ENCODE results near the gene ZDHHC24.
"Not testable (repeated sequence)": the region's sequence is repeated elsewhere in the genome, so short reads cannot be mapped to it uniquely, and the experiment has no call there.

ZDHHC24 gene

DNA sequence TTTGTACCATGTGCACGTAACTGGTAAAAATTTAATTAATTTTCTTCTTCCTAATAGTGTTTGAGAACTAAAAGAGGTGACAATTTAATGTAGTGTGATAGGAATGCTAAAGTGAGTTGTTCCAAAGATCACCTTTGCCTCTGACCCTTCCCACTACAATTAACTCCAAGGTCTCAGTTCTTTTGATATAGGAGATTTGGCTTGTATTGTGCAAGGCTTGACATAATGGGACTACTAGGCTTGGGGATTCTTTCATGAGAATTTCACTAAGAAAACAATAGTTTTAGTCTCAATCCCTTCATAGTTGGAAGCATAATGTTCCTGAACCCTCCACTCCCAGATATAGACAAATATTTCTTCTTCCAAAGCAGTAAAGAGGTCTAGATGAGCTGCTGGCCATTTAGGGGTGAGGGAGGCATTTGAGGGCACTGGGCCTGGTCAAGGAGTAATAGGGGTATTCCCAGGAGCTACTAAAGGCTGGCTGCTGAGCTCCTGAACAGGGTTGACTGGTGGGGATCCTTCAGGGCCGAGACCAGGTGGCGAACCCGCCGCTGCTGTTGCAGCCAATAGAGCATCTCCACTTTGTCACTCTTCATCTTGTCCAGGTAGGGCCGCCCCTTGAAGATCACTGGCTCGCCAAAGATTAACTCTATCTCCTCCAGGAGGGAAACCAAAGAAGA, 44.3 kb upstream of the ZDHHC24 start:
- no peak overlapping the region for H3K4me3 ChIP-seq (ENCODE audit: low read length, poor library complexity, severe bottlenecking)
- H3F3A ChIP-seq (ENCODE audit: low read depth): no peaks in the 10 kb centered on the region
- H3K79me2 ChIP-seq (ENCODE audit: insufficient read depth, low read length): peaks cover 10% of the 10 kb centered on the region; the same call in 1 of the 2 replicates
- H2AFZ ChIP-seq (ENCODE audit: low read length): no peak overlapping the region
- no peak for TF ChIP-seq CTCF (conservative IDR thresholded peaks at IDR 0.05; ENCODE audit: low read length)
- TF ChIP-seq EZH2phosphoT487 (IDR thresholded peaks at IDR 0.05; ENCODE audit: borderline replicate concordance): no peak
- H3K36me3 ChIP-seq (ENCODE audit: insufficient read depth, low read length): no peaks in the 10 kb centered on the region
- no peaks in the 10 kb centered on the region for H3K27me3 ChIP-seq (ENCODE audit: insufficient read depth, low read length, poor library complexity, severe bottlenecking)
- no peak overlapping the region for H3K9ac ChIP-seq (ENCODE audit: low read depth, low read length, poor library complexity, severe bottlenecking)
- H3K4me1 ChIP-seq (ENCODE audit: insufficient read depth, low read length, poor library complexity, severe bottlenecking): peaks cover 14% of the 10 kb centered on the region
- H4K20me1 ChIP-seq (ENCODE audit: insufficient read depth, low read length, poor library complexity, severe bottlenecking): no peaks in the 10 kb centered on the region
- H3K9me2 ChIP-seq (replicated peaks; ENCODE audit: low read depth, low read length): no peaks in the 10 kb centered on the region
- no peak overlapping the region for H3K4me2 ChIP-seq (ENCODE audit: low read depth, low read length, poor library complexity, severe bottlenecking)
- H3K9me3 ChIP-seq (ENCODE audit: insufficient read depth, low read depth, low read length): no peaks in the 10 kb centered on the region

- not testable (repeated sequence) for H3K4me2 ChIP-seq (ENCODE audit: low read depth, low read length, poor library complexity, severe bottlenecking); H4K20me1 ChIP-seq (ENCODE audit: insufficient read depth, low read length, poor library complexity, severe bottlenecking); H3K4me1 ChIP-seq (ENCODE audit: insufficient read depth, low read length, poor library complexity, severe bottlenecking); H3K79me2 ChIP-seq (ENCODE audit: insufficient read depth, low read length); H3K27me3 ChIP-seq (ENCODE audit: insufficient read depth, low read length, poor library complexity, severe bottlenecking); H2AFZ ChIP-seq (ENCODE audit: low read length); H3K9me3 ChIP-seq (ENCODE audit: insufficient read depth, low read depth, low read length); H3K36me3 ChIP-seq (ENCODE audit: insufficient read depth, low read length); H3K9ac ChIP-seq (ENCODE audit: low read depth, low read length, poor library complexity, severe bottlenecking); H3K4me3 ChIP-seq (ENCODE audit: low read length, poor library complexity, severe bottlenecking); H3K9me2 ChIP-seq (replicated peaks; ENCODE audit: low read depth, low read length); H3F3A ChIP-seq (ENCODE audit: low read depth)
Measured at GRCh38 chr11:66589315-66589714, 43.5 kb upstream of the ZDHHC24 start.

GRCh38 chr11:66586136-66586535, 40.3 kb upstream of the ZDHHC24 start:
- TF ChIP-seq CTCF (conservative IDR thresholded peaks at IDR 0.05; ENCODE audit: low read length) (no peak), EZH2phosphoT487 (IDR thresholded peaks at IDR 0.05; ENCODE audit: borderline replicate concordance) (no peak)
- Histone ChIP-seq H3F3A (ENCODE audit: low read depth) (no peaks in the 10 kb centered on the region), H3K36me3 (ENCODE audit: insufficient read depth, low read length) (no peaks in the 10 kb centered on the region), H3K79me2 (ENCODE audit: insufficient read depth, low read length) (no peaks in the 10 kb centered on the region), H3K9me2 (replicated peaks; ENCODE audit: low read depth, low read length) (no peaks in the 10 kb centered on the region), H2AFZ (ENCODE audit: low read length) (no peak overlapping the region), H4K20me1 (ENCODE audit: insufficient read depth, low read length, poor library complexity, severe bottlenecking) (no peaks in the 10 kb centered on the region), H3K4me3 (ENCODE audit: low read length, poor library complexity, severe bottlenecking) (no peak overlapping the region), H3K4me2 (ENCODE audit: low read depth, low read length, poor library complexity, severe bottlenecking) (no peak overlapping the region), H3K9ac (ENCODE audit: low read depth, low read length, poor library complexity, severe bottlenecking) (no peak overlapping the region), H3K9me3 (ENCODE audit: insufficient read depth, low read depth, low read length) (no peaks in the 10 kb centered on the region; the same call in 1 of the 2 replicates), H3K27me3 (ENCODE audit: insufficient read depth, low read length, poor library complexity, severe bottlenecking) (no peaks in the 10 kb centered on the region), H3K4me1 (ENCODE audit: insufficient read depth, low read length, poor library complexity, severe bottlenecking) (no peaks in the 10 kb centered on the region)

DNA sequence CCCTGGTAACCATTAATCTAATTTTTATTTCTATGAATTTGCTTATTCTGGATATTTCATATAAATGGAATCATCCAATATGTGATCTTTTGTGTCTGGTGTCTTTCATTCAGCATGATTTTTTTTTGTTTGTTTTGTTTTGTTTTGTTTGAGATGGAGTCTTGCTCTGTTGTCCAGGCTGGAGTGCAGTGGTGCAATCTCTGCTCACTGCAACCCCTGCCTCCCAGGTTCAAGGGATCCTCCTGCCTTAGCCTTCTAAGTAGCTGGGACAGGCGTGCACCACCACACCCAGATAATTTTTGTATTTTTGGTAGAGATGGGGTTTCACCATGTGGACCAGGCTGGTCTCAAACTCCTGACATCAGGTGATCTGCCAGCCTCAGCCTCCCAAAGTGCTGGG, 39.6 kb upstream of the ZDHHC24 start:
- H3F3A ChIP-seq (ENCODE audit: low read depth); H3K79me2 ChIP-seq (ENCODE audit: insufficient read depth, low read length); H2AFZ ChIP-seq (ENCODE audit: low read length); H3K4me1 ChIP-seq (ENCODE audit: insufficient read depth, low read length, poor library complexity, severe bottlenecking); H4K20me1 ChIP-seq (ENCODE audit: insufficient read depth, low read length, poor library complexity, severe bottlenecking); H3K27me3 ChIP-seq (ENCODE audit: insufficient read depth, low read length, poor library complexity, severe bottlenecking); H3K4me3 ChIP-seq (ENCODE audit: low read length, poor library complexity, severe bottlenecking); H3K9ac ChIP-seq (ENCODE audit: low read depth, low read length, poor library complexity, severe bottlenecking); H3K9me3 ChIP-seq (ENCODE audit: insufficient read depth, low read depth, low read length); H3K4me2 ChIP-seq (ENCODE audit: low read depth, low read length, poor library complexity, severe bottlenecking); H3K9me2 ChIP-seq (replicated peaks; ENCODE audit: low read depth, low read length); H3K36me3 ChIP-seq (ENCODE audit: insufficient read depth, low read length): not testable (repeated sequence)

- not testable (repeated sequence) for H3K27me3 ChIP-seq (ENCODE audit: insufficient read depth, low read length, poor library complexity, severe bottlenecking); H3K4me2 ChIP-seq (ENCODE audit: low read depth, low read length, poor library complexity, severe bottlenecking); H3K79me2 ChIP-seq (ENCODE audit: insufficient read depth, low read length); H3K4me3 ChIP-seq (ENCODE audit: low read length, poor library complexity, severe bottlenecking); H4K20me1 ChIP-seq (ENCODE audit: insufficient read depth, low read length, poor library complexity, severe bottlenecking); H3F3A ChIP-seq (ENCODE audit: low read depth); H3K36me3 ChIP-seq (ENCODE audit: insufficient read depth, low read length); H3K4me1 ChIP-seq (ENCODE audit: insufficient read depth, low read length, poor library complexity, severe bottlenecking); H3K9me2 ChIP-seq (replicated peaks; ENCODE audit: low read depth, low read length); H2AFZ ChIP-seq (ENCODE audit: low read length); H3K9ac ChIP-seq (ENCODE audit: low read depth, low read length, poor library complexity, severe bottlenecking); H3K9me3 ChIP-seq (ENCODE audit: insufficient read depth, low read depth, low read length)
Measured at GRCh38 chr11:66582565-66583147, 36.8 kb upstream of the ZDHHC24 start.

All from Loucy (cell line).